K562 (cell line): Measurements from ENCODE around the gene ZSCAN12. TPM values are rescaled to one million over a fixed set of nuclear protein-coding genes. Genes with fewer than 3 reads are reported as not detected.

Source experiments
- ATAC-seq: fragments of 200-7000 bp; cut with Tn5 transposase; 3 replicates; pipeline ENCODE4 v1.9.1; 2020; ENCODE audit warnings: moderate library complexity
- BruUV-seq: library from RNA; stranded (reverse); fragments of 400-500 nt; replicated peaks from 2 replicates; lab custom pipeline; 2021; lab: Mats Ljungman, UMichigan
- CTCF ChIA-PET: fragments of 300-600 bp; formaldehyde crosslinking; extraction: SDS; loops from one replicate; lab custom pipeline; 2021; ENCODE audit warnings: low intra/inter-chr PET ratio; lab: Yijun Ruan, JAX
- POLR2A ChIA-PET: fragments of 300-600, 350-650 bp; sonication (Branson Sonifier 250); formaldehyde crosslinking; extraction: SDS; loops from one replicate; lab custom pipeline; 2021; ENCODE audit warnings: antibody characterized with exemption, inconsistent platforms; lab: Yijun Ruan, JAX
- DNase-seq, 4 experiments: peaks; one replicate each; pipeline versions ENCODE4 v3.0.0 to v3.0.0-alpha.2; 2011 to 2018; ENCODE audit warnings: low spot score in 3 of 4, mixed read lengths in 3 of 4; ENCODE audit errors: extremely low read depth in 1 of 4
- FAIRE-seq: peaks from 2 replicates; lab custom pipeline; 2011; peaks lifted over from hg19 to GRCh38; lab: Jason Lieb, UNC
- H2AFZ ChIP-seq: 2 replicates; pipeline ENCODE4 v1.6.0; 2011; ENCODE audit warnings: low read depth, low read length, control low read depth, inconsistent platforms
- H3K27ac ChIP-seq: fragments of 200-600 bp; 3 replicates; pipeline ENCODE4 v1.8.0; 2011; ENCODE audit warnings: low read depth, mild to moderate bottlenecking, control low read depth, inconsistent platforms, low read length, moderate library complexity, mixed read lengths; ENCODE audit errors: extremely low read depth
- H3K27me3 ChIP-seq, 2 experiments: fragments of 300-600 bp in 1 of 2; 2 replicates in 1 of 2; 3 replicates in 1 of 2; pipeline versions ENCODE4 v1.6.0 to v1.8.0; 2011; ENCODE audit warnings: inconsistent platforms in 2 of 2, low read length in 2 of 2, mild to moderate bottlenecking in 1 of 2, mixed read lengths in 1 of 2, moderate library complexity in 1 of 2; ENCODE audit not compliant: control insufficient read depth in 2 of 2, insufficient read depth in 2 of 2
- H3K36me3 ChIP-seq: fragments of 300-600 bp; 3 replicates; pipeline ENCODE4 v1.8.0; 2011; ENCODE audit warnings: mild to moderate bottlenecking, low read length, inconsistent platforms; ENCODE audit not compliant: control insufficient read depth, insufficient read depth
- H3K4me1 ChIP-seq, 2 experiments: fragments of 200-600 bp in 1 of 2; replicated peaks in 1 of 2; 2 replicates in 1 of 2; 3 replicates in 1 of 2; pipeline versions ENCODE4 v1.5.1 to v1.8.0; 2011; ENCODE audit warnings: inconsistent platforms in 2 of 2, low read length in 2 of 2, mild to moderate bottlenecking in 1 of 2, mixed read lengths in 1 of 2, moderate library complexity in 1 of 2; ENCODE audit not compliant: control insufficient read depth in 2 of 2, insufficient read depth in 2 of 2
- H3K4me2 ChIP-seq: 2 replicates; pipeline ENCODE4 v1.6.1; 2011; ENCODE audit warnings: low read length, control low read depth, inconsistent platforms, mixed read lengths; ENCODE audit not compliant: insufficient read depth
- H3K4me3 ChIP-seq: fragments of 200-600 bp; sonication (generic), shearing (Covaris generic); 2 replicates; pipeline ENCODE4 v1.5.1; 2016; ENCODE audit warnings: control low read depth, inconsistent platforms
- H3K79me2 ChIP-seq: fragments of 200-600 bp; 3 replicates; pipeline ENCODE4 v1.8.0; 2011; ENCODE audit warnings: low read length, inconsistent platforms; ENCODE audit not compliant: control insufficient read depth, insufficient read depth
- H3K9ac ChIP-seq, 2 experiments: 2 replicates each; pipeline versions ENCODE4 v1.6.0 to v1.6.1; 2011; ENCODE audit warnings: low read depth in 2 of 2, low read length in 2 of 2, control low read depth in 1 of 2, inconsistent platforms in 1 of 2, mild to moderate bottlenecking in 1 of 2, mixed read lengths in 1 of 2; ENCODE audit not compliant: insufficient read depth in 1 of 2
- H3K9me1 ChIP-seq: one replicate; pipeline ENCODE4 v1.6.0; 2011; ENCODE audit warnings: inconsistent platforms, mild to moderate bottlenecking, low read length, moderate library complexity; ENCODE audit not compliant: control insufficient read depth, insufficient read depth
- H3K9me3 ChIP-seq: replicated peaks from 2 replicates; pipeline ENCODE4 v1.5.1; 2011; ENCODE audit warnings: low read depth, low read length, inconsistent platforms; ENCODE audit not compliant: control insufficient read depth, insufficient read depth
- H4K20me1 ChIP-seq: replicated peaks from 2 replicates; pipeline ENCODE4 v1.6.1; 2011; ENCODE audit warnings: low read length, inconsistent platforms, mixed read lengths; ENCODE audit not compliant: control insufficient read depth, insufficient read depth
- BCL6 ChIP-seq: fragments of 250-450 bp; sonication (Bioruptor Pico); IDR thresholded peaks from 2 replicates; pipeline ENCODE4 v1.4.0; 2020
- BDP1 ChIP-seq: IDR thresholded peaks from 3 replicates; pipeline ENCODE4 v1.6.1; 2011; ENCODE audit not compliant: insufficient read length, insufficient read depth
- BHLHE40 ChIP-seq: IDR thresholded peaks from 2 replicates; pipeline ENCODE4 v1.6.1; 2011; ENCODE audit warnings: low read length, improper control_type of control experiment
- CHD1 ChIP-seq: fragments of 200-600 bp; sonication (generic); IDR thresholded peaks from one replicate; pipeline ENCODE4 v1.6.1; 2012; ENCODE audit warnings: mild to moderate bottlenecking, moderate library complexity, low read length, inconsistent platforms
- HNRNPUL1 ChIP-seq: fragments of 200-400 bp; formaldehyde crosslinking; IDR thresholded peaks from 2 replicates; pipeline ENCODE4 v1.6.1; 2017; ENCODE audit warnings: low read length
- KDM5B ChIP-seq: fragments of 200-600 bp; sonication (generic); IDR thresholded peaks from 2 replicates; pipeline ENCODE4 v1.6.1; 2012; ENCODE audit warnings: low read depth, mild to moderate bottlenecking, moderate library complexity, low read length, control low read depth, inconsistent platforms; ENCODE audit not compliant: insufficient replicate concordance
- MCM5 ChIP-seq: fragments of 450-650 bp; IDR thresholded peaks from 2 replicates; pipeline ENCODE4 v1.6.1; 2016; ENCODE audit warnings: low read depth
- MNT ChIP-seq, 2 experiments: fragments of 450-650 bp; conservative IDR thresholded peaks; 2 replicates each; pipeline ENCODE4 v1.6.1; 2017; ENCODE audit warnings: mild to moderate bottlenecking in 2 of 2, moderate library complexity in 2 of 2
- MTA2 ChIP-seq: fragments of 450-650 bp; IDR thresholded peaks from 2 replicates; pipeline ENCODE4 v1.6.1; 2016; ENCODE audit warnings: low read depth
- MYNN ChIP-seq, 2 experiments: sonication (generic); formaldehyde crosslinking in 1 of 2; IDR thresholded peaks; 2 replicates each; pipeline versions ENCODE4 v1.5.0 to v1.6.1; 2016 to 2020; ENCODE audit warnings: antibody characterized with exemption in 1 of 2, missing genetic modification reagents in 1 of 2
- RBM17 ChIP-seq: fragments of 200-400 bp; formaldehyde crosslinking; IDR thresholded peaks from 2 replicates; pipeline ENCODE4 v1.6.1; 2017; ENCODE audit warnings: low read depth, mild to moderate bottlenecking, low read length, borderline replicate concordance
- SFPQ ChIP-seq: fragments of 200-400 bp; formaldehyde crosslinking; IDR thresholded peaks from 2 replicates; pipeline ENCODE4 v1.6.1; 2017; ENCODE audit warnings: mild to moderate bottlenecking, low read depth, low read length, moderate library complexity
- TEAD4 ChIP-seq, 2 experiments: sonication (generic) in 1 of 2; formaldehyde crosslinking in 1 of 2; IDR thresholded peaks; 2 replicates each; pipeline versions ENCODE4 v1.6.1 to v1.8.0; 2012 to 2022; ENCODE audit warnings: borderline replicate concordance in 1 of 2, inconsistent platforms in 1 of 2, low read length in 1 of 2, mild to moderate bottlenecking in 1 of 2, missing genetic modification reagents in 1 of 2
- YY1 ChIP-seq, 3 experiments: IDR thresholded peaks; 2 replicates each; pipeline ENCODE4 v1.6.1; 2011; ENCODE audit warnings: low read length in 2 of 3, mild to moderate bottlenecking in 2 of 3, moderate library complexity in 2 of 3, borderline replicate concordance in 1 of 3, control low read depth in 1 of 3, low read depth in 1 of 3; ENCODE audit not compliant: insufficient read depth in 3 of 3, insufficient replicate concordance in 2 of 3, control insufficient read depth in 1 of 3, insufficient read length in 1 of 3; ENCODE audit errors: extremely low read depth in 1 of 3
- ZNF224 ChIP-seq: sonication (generic); formaldehyde crosslinking; IDR thresholded peaks from 2 replicates; pipeline ENCODE4 v1.8.0; 2022; ENCODE audit warnings: mild to moderate bottlenecking, missing genetic modification reagents
- WGBS: fragments of 100-300 bp; shearing (Covaris generic); methylation state at CpG from one replicate; pipeline ENCODE4 v1.1.6; 2016; ENCODE audit warnings: low coverage, mixed read lengths; ENCODE audit not compliant: insufficient coverage; ENCODE audit errors: missing lambda C conversion rate; 5-methylcytosine and 5-hydroxymethylcytosine counted together
- in situ Hi-C: fragments of 300-500 bp; cut with MboI; formaldehyde crosslinking; loops from 4 replicates; pipeline ENCODE4 v1.15.0; 2018; ENCODE audit warnings: inconsistent platforms, mixed read lengths
- intact Hi-C: fragments of 100-400 bp; cut with micrococcal nuclease; formaldehyde crosslinking; loops from 2 replicates; pipeline ENCODE4 v1.14.2; 2022
- polyA plus RNA-seq, 8 experiments: library from polyadenylated mRNA; depleted of rRNA in 4 of 8; stranded (reverse) in 5 of 8; unstranded in 3 of 8; fragments of >200 nt; fragmentation: Nextera tagmentation in 2 of 8; fragmentation: Illumina TruSeq in 1 of 8; extraction: Ambion mirVana in 2 of 8; extraction: Trizol in 1 of 8; gene quantifications; 2 replicates each; pipeline versions ENCODE4 v1.2.1 to v1.2.3, GENCODE V29; 2011 to 2014; ENCODE audit warnings: inconsistent platforms in 1 of 8, missing spikeins in 1 of 8
- total RNA-seq, 7 experiments: library from RNA; depleted of rRNA in 6 of 7; stranded (reverse); fragments of >200 nt in 6 of 7; fragmentation: Illumina TruSeq in 2 of 7; extraction: Trizol in 2 of 7; gene quantifications; 2 replicates each; pipeline versions ENCODE4 v1.2.1 to v1.2.3, GENCODE V29; 2011 to 2021; ENCODE audit warnings: low replicate concordance in 1 of 7
- TF ChIP-seq, protein P1 (sequence below): sonication (generic); formaldehyde crosslinking; IDR thresholded peaks from 2 replicates; pipeline ENCODE4 v1.9.0; 2022; ENCODE audit warnings: mild to moderate bottlenecking, missing genetic modification reagents

Gene ZSCAN12
- total and polyA plus RNA-seq, 9 of the 15 experiments (the other 6 are each of a cell fraction or from before 2014, with no cell fraction given) = 2.5 to 19.6 (median 12.5) TPM

- intact Hi-C loops (loop anchor here (5.0 to 10.0 kb wide), 2 partner anchors 83 to 515 kb away; partner anchors contain the start of gene ZSCAN26), in situ Hi-C loops (no loop called here)
- FAIRE-seq = peak; percentile 89
- Histone ChIP-seq H3K27ac (peak within 1 kb of the TSS; percentile 86), H3K36me3 (peaks cover 11% of the 10 kb centered on the region; the same call in 1 of the 3 replicates), H3K9me3 (no peaks in the 10 kb centered on the region), H2AFZ (peak within 1 kb of the TSS; percentile 94), H3K4me1 (peaks cover 24 to 48% of the 10 kb centered on the region in 2 experiments), H3K9ac (peak within 1 kb of the TSS; percentile 84 to 92), H3K9me1 (no peaks in the 10 kb centered on the region), H3K4me3 (peak within 1 kb of the TSS; percentile 68), H3K79me2 (peaks cover 53% of the 10 kb centered on the region), H4K20me1 (no peaks in the 10 kb centered on the region), H3K27me3 (no peaks in the 10 kb centered on the region; a peak in 1 of 5 replicates), H3K4me2 (peak within 1 kb of the TSS; percentile 92)
- peak; percentile 87 to 98 (median 90) for DNase-seq
- WGBS = under 1% methylated on average over 30 of the region's 30 CpGs
- CTCF ChIA-PET = no interaction called here
- ATAC-seq = peak; percentile 93
- TSS peak; percentile 82 for BruUV-seq
- POLR2A ChIA-PET = interaction anchor here (0.5 to 2.1 kb wide), 15 partner anchors 13 to 464 kb away, joined by 3 to 15 read pairs (median 3); partner anchors contain the start of genes ZKSCAN8 and ZSCAN26
- peak in 1 of 3 experiments; percentile 55 for TF ChIP-seq YY1 (IDR thresholded peaks at IDR 0.05; ENCODE audit: borderline replicate concordance in 1 of 3, control insufficient read depth in 1 of 3, extremely low read depth in 1 of 3, insufficient read depth in 3 of 3, insufficient read length in 1 of 3, insufficient replicate concordance in 2 of 3, low read depth in 1 of 3, low read length in 2 of 3)
- no peak for TF ChIP-seq BCL6
- TF ChIP-seq MCM5 = no peak
- peak; percentile 93 for TF ChIP-seq KDM5B
- TF ChIP-seq ZNF224 (CRISPR knock-in tag) = no peak
- peak; percentile 42 for TF ChIP-seq TEAD4 (IDR thresholded peaks at IDR 0.05; ENCODE audit: low read length)
- no peak for TF ChIP-seq TEAD4 (CRISPR knock-in tag; IDR thresholded peaks at IDR 0.05; ENCODE audit: borderline replicate concordance)
- TF ChIP-seq CHD1 = peak; percentile 68
- TF ChIP-seq MNT (conservative IDR thresholded peaks at IDR 0.05) = peak in 1 of 2 experiments; percentile 78; a peak in 2 of 4 replicates
- TF ChIP-seq SFPQ = no peak
- no peak for TF ChIP-seq RBM17
- peak; percentile 65; the same call in 1 of the 2 replicates for TF ChIP-seq MYNN (IDR thresholded peaks at IDR 0.05)
- no peak for TF ChIP-seq MYNN (CRISPR knock-in tag; IDR thresholded peaks at IDR 0.05)
- TF ChIP-seq BHLHE40 = no peak
- TF ChIP-seq BDP1 = no peak
- peak; percentile 60 for TF ChIP-seq MTA2
- TF ChIP-seq, protein P1, sequence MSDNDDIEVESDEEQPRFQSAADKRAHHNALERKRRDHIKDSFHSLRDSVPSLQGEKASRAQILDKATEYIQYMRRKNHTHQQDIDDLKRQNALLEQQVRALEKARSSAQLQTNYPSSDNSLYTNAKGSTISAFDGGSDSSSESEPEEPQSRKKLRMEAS (CRISPR knock-in tag) = peak; percentile 73
- no peak for TF ChIP-seq HNRNPUL1
Measured at GRCh38 chr6:28349892-28350737, 49.4 kb downstream of the ZSCAN12 start, which contains the start of gene ZKSCAN3. Gene ZKSCAN3 (plus strand): TSS chr6:28349947. CDS start chr6:28359587, 9,640 bp downstream.
